MCF 10A (cell line): ENCODE data around the gene KCNMA1. TPM values are rescaled to one million over a fixed set of nuclear protein-coding genes. Genes with fewer than 3 reads are reported as not detected.

ENCODE experiments used
- BruUV-seq: library from RNA; stranded (reverse); fragments of 400-500 nt; replicated peaks from 2 replicates; lab custom pipeline; 2021; lab: Mats Ljungman, UMichigan
- CTCF ChIA-PET: fragments of 300-600 bp; sonication (Branson Sonifier 250); formaldehyde crosslinking; extraction: SDS; loops from one replicate; lab custom pipeline; 2021; ENCODE audit warnings: antibody characterized with exemption, inconsistent platforms; lab: Yijun Ruan, JAX
- POLR2A ChIA-PET: fragments of 300-600, 350-650 bp; sonication (Branson Sonifier 250); formaldehyde crosslinking; extraction: SDS; loops from one replicate; lab custom pipeline; 2020; ENCODE audit warnings: antibody characterized with exemption, inconsistent platforms; lab: Yijun Ruan, JAX
- DNase-seq: peaks from one replicate; pipeline ENCODE4 v3.0.0-alpha.2; 2018; ENCODE audit not compliant: unreplicated experiment
- H3K27ac Mint-ChIP-seq: one replicate; pipeline ENCODE4 v1.8.0; 2022; ENCODE audit warnings: mild to moderate bottlenecking, low read depth, mixed read lengths; ENCODE audit not compliant: unreplicated experiment
- H3K27me3 Mint-ChIP-seq: one replicate; pipeline ENCODE4 v1.8.0; 2022; ENCODE audit warnings: mixed read lengths; ENCODE audit not compliant: insufficient read depth, unreplicated experiment
- H3K36me3 Mint-ChIP-seq: one replicate; pipeline ENCODE4 v1.8.0; 2022; ENCODE audit warnings: mild to moderate bottlenecking, moderate library complexity, mixed read lengths; ENCODE audit not compliant: insufficient read depth, unreplicated experiment
- H3K4me1 Mint-ChIP-seq: one replicate; pipeline ENCODE4 v1.8.0; 2022; ENCODE audit warnings: mixed read lengths; ENCODE audit not compliant: insufficient read depth, unreplicated experiment
- H3K4me3 Mint-ChIP-seq: one replicate; pipeline ENCODE4 v1.8.0; 2022; ENCODE audit warnings: mild to moderate bottlenecking, moderate library complexity, mixed read lengths; ENCODE audit not compliant: unreplicated experiment
- H3K9me3 Mint-ChIP-seq: one replicate; pipeline ENCODE4 v1.8.0; 2022; ENCODE audit warnings: mixed read lengths; ENCODE audit not compliant: unreplicated experiment
- CTCF ChIP-seq: fragments of 200-600 bp; IDR thresholded peaks from one replicate; pipeline ENCODE4 v1.8.0; 2022; ENCODE audit warnings: antibody characterized with exemption, mild to moderate bottlenecking; ENCODE audit not compliant: unreplicated experiment
- intact Hi-C: fragments of 100-400 bp; cut with micrococcal nuclease; formaldehyde crosslinking; loops from 2 replicates; pipeline ENCODE4 v1.14.1; 2022
- total RNA-seq: library from RNA; stranded (reverse); gene quantifications from 2 replicates; pipeline ENCODE4 v1.2.3, GENCODE V29; 2022

KCNMA1 gene
- total RNA-seq, 1 experiment from 2014 or later = 7.5 TPM

- H3K4me3 Mint-ChIP-seq = no peak overlapping the region
- DNase-seq = no peak
- POLR2A ChIA-PET = no interaction called here
- CTCF ChIA-PET = interaction anchor here (0.6 to 1.4 kb wide), 2 partner anchors 9 to 104 kb away, joined by 3 to 6 read pairs; no protein-coding TSS in a partner anchor
- peaks cover 12% of the 10 kb centered on the region for H3K4me1 Mint-ChIP-seq
- H3K27ac Mint-ChIP-seq = no peak overlapping the region
- H3K27me3 Mint-ChIP-seq = no peaks in the 10 kb centered on the region
- TF ChIP-seq CTCF = no peak
- intact Hi-C loops = no loop called here
- H3K9me3 Mint-ChIP-seq = no peaks in the 10 kb centered on the region
- no TSS peak for BruUV-seq
- H3K36me3 Mint-ChIP-seq = no peaks in the 10 kb centered on the region
These were observed 7.1 kb downstream of the KCNMA1 start for GRCh38 chr10:77630507-77630848.

- no peak for DNase-seq
- Mint-ChIP-seq H3K4me3 (no peak overlapping the region), H3K36me3 (no peaks in the 10 kb centered on the region), H3K27me3 (no peaks in the 10 kb centered on the region), H3K4me1 (peaks cover 12% of the 10 kb centered on the region), H3K9me3 (no peaks in the 10 kb centered on the region), H3K27ac (peak overlapping the region; percentile 17)
- no TSS peak for BruUV-seq
- CTCF ChIA-PET = interaction anchor here (0.6 to 1.4 kb wide), 9 partner anchors 10 to 464 kb away, joined by 3 to 6 read pairs (median 3); no protein-coding TSS in a partner anchor
- no peak for TF ChIP-seq CTCF
- intact Hi-C loops = no loop called here
- POLR2A ChIA-PET = no interaction called here
These were observed 7.7 kb downstream of the KCNMA1 start for GRCh38 chr10:77629775-77630506.

- Mint-ChIP-seq H3K4me3 (no peak overlapping the region), H3K9me3 (no peaks in the 10 kb centered on the region), H3K36me3 (no peaks in the 10 kb centered on the region), H3K4me1 (peaks cover 12% of the 10 kb centered on the region), H3K27ac (peak overlapping the region; percentile 17), H3K27me3 (no peaks in the 10 kb centered on the region)
- BruUV-seq = no TSS peak
- peak; percentile 45 for DNase-seq
- ChIA-PET CTCF (interaction anchor here (0.7 to 1.2 kb wide), 7 partner anchors 12 to 463 kb away, joined by 3 to 5 read pairs (median 3); no protein-coding TSS in a partner anchor), POLR2A (no interaction called here)
- no peak for TF ChIP-seq CTCF
- intact Hi-C loops = no loop called here
These were observed 8.5 kb downstream of the KCNMA1 start for GRCh38 chr10:77628906-77629730.
